DOHH2 (cell line): Measurements from ENCODE around the gene IPO11.

ENCODE experiments used
- H3F3A ChIP-seq: fragments of 200-600 bp; sonication (generic), shearing (Covaris generic); 2 replicates; pipeline ENCODE4 v1.6.0; 2016; ENCODE audit warnings: antibody characterized with exemption, mild to moderate bottlenecking; ENCODE audit not compliant: control insufficient read depth, insufficient read depth
- H3K27ac ChIP-seq: fragments of 200-600 bp; sonication (generic); 2 replicates; pipeline ENCODE4 v1.5.1; 2014; ENCODE audit warnings: low read depth, mild to moderate bottlenecking, low read length, moderate library complexity
- H3K27me3 ChIP-seq: fragments of 200-600 bp; sonication (generic); 2 replicates; pipeline ENCODE4 v1.6.1; 2014; ENCODE audit warnings: mild to moderate bottlenecking, low read length, mixed read lengths; ENCODE audit not compliant: control insufficient read depth
- H3K36me3 ChIP-seq: fragments of 200-600 bp; sonication (generic); 2 replicates; pipeline ENCODE4 v1.6.1; 2014; ENCODE audit warnings: mild to moderate bottlenecking, low read length, moderate library complexity, mixed read lengths; ENCODE audit not compliant: control insufficient read depth
- H3K4me1 ChIP-seq: fragments of 200-600 bp; sonication (generic); 2 replicates; pipeline ENCODE4 v1.6.1; 2014; ENCODE audit warnings: mild to moderate bottlenecking, low read length, mixed read lengths; ENCODE audit not compliant: control insufficient read depth
- H3K4me2 ChIP-seq: fragments of 200-600 bp; sonication (generic); 2 replicates; pipeline ENCODE4 v1.6.0; 2014; ENCODE audit warnings: mild to moderate bottlenecking, low read length, moderate library complexity
- H3K4me3 ChIP-seq: fragments of 200-600 bp; sonication (generic); 2 replicates; pipeline ENCODE4 v1.5.1; 2014; ENCODE audit warnings: mild to moderate bottlenecking, low read length, mixed read lengths
- H3K79me2 ChIP-seq: fragments of 200-600 bp; sonication (generic); 2 replicates; pipeline ENCODE4 v1.6.1; 2014; ENCODE audit warnings: mild to moderate bottlenecking, low read length, mixed read lengths; ENCODE audit not compliant: control insufficient read depth
- H3K9me2 ChIP-seq: fragments of 200-600 bp; sonication (generic); replicated peaks from 2 replicates; pipeline ENCODE4 v1.6.1; 2014; ENCODE audit warnings: mild to moderate bottlenecking, low read length, mixed read lengths; ENCODE audit not compliant: control insufficient read depth
- H3K9me3 ChIP-seq: fragments of 200-600 bp; sonication (generic); 2 replicates; pipeline ENCODE4 v1.6.1; 2014; ENCODE audit warnings: antibody characterized with exemption, low read length, mixed read lengths; ENCODE audit not compliant: control insufficient read depth, insufficient read depth
- H4K20me1 ChIP-seq: fragments of 200-600 bp; sonication (generic); 2 replicates; pipeline ENCODE4 v1.6.0; 2014; ENCODE audit warnings: low read depth, mild to moderate bottlenecking, antibody characterized with exemption, low read length, moderate library complexity; ENCODE audit not compliant: control insufficient read depth, insufficient read depth
- EZH2phosphoT487 ChIP-seq: fragments of 200-600 bp; sonication (generic); IDR thresholded peaks from 2 replicates; pipeline ENCODE4 v1.6.1; 2017; ENCODE audit warnings: borderline replicate concordance, mild to moderate bottlenecking, antibody characterized with exemption, low read length, moderate library complexity, mixed read lengths
- TF ChIP-seq, protein P1 (sequence below): fragments of 200-600 bp; sonication (generic); IDR thresholded peaks from one replicate; pipeline ENCODE4 v1.5.1; 2014; ENCODE audit warnings: antibody characterized with exemption, mild to moderate bottlenecking, low read depth, low read length; ENCODE audit not compliant: poor library complexity, severe bottlenecking

IPO11 gene

GRCh38 chr5:62419609-62420008 lies 7.0 kb downstream of the IPO11 start:
- Histone ChIP-seq H3K79me2 (peaks cover 100% of the 10 kb centered on the region), H3K36me3 (peaks cover 19% of the 10 kb centered on the region)

DNA sequence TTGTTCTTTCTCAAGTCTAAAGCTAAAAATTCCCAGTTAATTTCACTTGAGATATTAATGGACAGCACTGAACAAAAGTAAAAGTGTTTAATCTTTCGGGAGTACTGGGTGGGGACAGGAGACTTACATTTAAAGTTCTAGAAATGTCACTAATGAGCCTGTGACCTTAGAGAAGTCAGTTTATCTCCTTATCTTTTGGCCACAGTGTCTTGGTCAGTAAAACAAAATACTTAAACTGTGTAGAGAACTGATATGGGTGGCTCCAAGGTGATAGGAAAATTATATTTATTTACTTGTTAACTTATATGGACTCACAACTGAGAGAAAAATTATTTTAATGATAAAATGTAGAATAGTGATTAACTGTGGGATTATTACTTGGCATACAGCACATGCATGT lies 8.9 kb downstream of the IPO11 start:
- TF ChIP-seq EZH2phosphoT487: no peak
- TF ChIP-seq, protein P1, sequence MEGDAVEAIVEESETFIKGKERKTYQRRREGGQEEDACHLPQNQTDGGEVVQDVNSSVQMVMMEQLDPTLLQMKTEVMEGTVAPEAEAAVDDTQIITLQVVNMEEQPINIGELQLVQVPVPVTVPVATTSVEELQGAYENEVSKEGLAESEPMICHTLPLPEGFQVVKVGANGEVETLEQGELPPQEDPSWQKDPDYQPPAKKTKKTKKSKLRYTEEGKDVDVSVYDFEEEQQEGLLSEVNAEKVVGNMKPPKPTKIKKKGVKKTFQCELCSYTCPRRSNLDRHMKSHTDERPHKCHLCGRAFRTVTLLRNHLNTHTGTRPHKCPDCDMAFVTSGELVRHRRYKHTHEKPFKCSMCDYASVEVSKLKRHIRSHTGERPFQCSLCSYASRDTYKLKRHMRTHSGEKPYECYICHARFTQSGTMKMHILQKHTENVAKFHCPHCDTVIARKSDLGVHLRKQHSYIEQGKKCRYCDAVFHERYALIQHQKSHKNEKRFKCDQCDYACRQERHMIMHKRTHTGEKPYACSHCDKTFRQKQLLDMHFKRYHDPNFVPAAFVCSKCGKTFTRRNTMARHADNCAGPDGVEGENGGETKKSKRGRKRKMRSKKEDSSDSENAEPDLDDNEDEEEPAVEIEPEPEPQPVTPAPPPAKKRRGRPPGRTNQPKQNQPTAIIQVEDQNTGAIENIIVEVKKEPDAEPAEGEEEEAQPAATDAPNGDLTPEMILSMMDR: no peak
- H3K4me3 ChIP-seq: no peak overlapping the region
- no peaks in the 10 kb centered on the region for H3F3A ChIP-seq
- H3K4me1 ChIP-seq: no peaks in the 10 kb centered on the region
- no peak overlapping the region for H3K27ac ChIP-seq
- H3K4me2 ChIP-seq: no peak overlapping the region
- no peaks in the 10 kb centered on the region for H3K27me3 ChIP-seq
- no peaks in the 10 kb centered on the region for H3K9me3 ChIP-seq
- peaks cover 3% of the 10 kb centered on the region; the same call in 1 of the 2 replicates for H4K20me1 ChIP-seq
- peaks cover 16% of the 10 kb centered on the region for H3K36me3 ChIP-seq
- peaks cover 99% of the 10 kb centered on the region for H3K79me2 ChIP-seq
- no peaks in the 10 kb centered on the region for H3K9me2 ChIP-seq

More at GRCh38 chr5:62419609-62420008, 7.0 kb downstream of the IPO11 start:
- no peaks in the 10 kb centered on the region for H3K9me3 ChIP-seq
- H3K27ac ChIP-seq: no peak overlapping the region
- peaks cover 4% of the 10 kb centered on the region; the same call in 1 of the 2 replicates for H4K20me1 ChIP-seq
- TF ChIP-seq, protein P1: no peak
- TF ChIP-seq EZH2phosphoT487: no peak
- no peak overlapping the region for H3K4me2 ChIP-seq
- H3K4me1 ChIP-seq: peaks cover under 1% of the 10 kb centered on the region
- no peaks in the 10 kb centered on the region for H3K27me3 ChIP-seq
- H3K4me3 ChIP-seq: no peak overlapping the region
- no peaks in the 10 kb centered on the region for H3K9me2 ChIP-seq
- no peaks in the 10 kb centered on the region for H3F3A ChIP-seq

- H3K27me3 ChIP-seq: no peaks in the 10 kb centered on the region
- peaks cover 4% of the 10 kb centered on the region; the same call in 1 of the 2 replicates for H3K36me3 ChIP-seq
- no peaks in the 10 kb centered on the region for H3F3A ChIP-seq
- no peak overlapping the region for H3K27ac ChIP-seq
- no peak overlapping the region for H3K4me3 ChIP-seq
- TF ChIP-seq, protein P1: no peak
- TF ChIP-seq EZH2phosphoT487: no peak
- peaks cover 97% of the 10 kb centered on the region for H3K79me2 ChIP-seq
- no peaks in the 10 kb centered on the region for H3K9me3 ChIP-seq
- no peaks in the 10 kb centered on the region for H3K9me2 ChIP-seq
- no peaks in the 10 kb centered on the region for H3K4me1 ChIP-seq
- H3K4me2 ChIP-seq: no peak overlapping the region
- no peaks in the 10 kb centered on the region for H4K20me1 ChIP-seq
These were observed 12.2 kb downstream of the IPO11 start for GRCh38 chr5:62424763-62425162.
